Bronchial epithelial cell (primary cell): ENCODE measurements around the gene CD320. TPM values are rescaled to one million over a fixed set of nuclear protein-coding genes. Genes with fewer than 3 reads are reported as not detected.
A peak's percentile ranks its signal among the peaks of the same experiment; 100 is the strongest.

Source experiments
- DNase-seq: peaks from one replicate; pipeline ENCODE4 v3.0.0-alpha.2; 2010; ENCODE audit warnings: low read depth
- FAIRE-seq: peaks from 2 replicates; lab custom pipeline; 2011; peaks lifted over from hg19 to GRCh38; lab: Jason Lieb, UNC
- H3K27me3 ChIP-seq: 2 replicates; pipeline ENCODE4 v1.5.1; 2011; ENCODE audit warnings: low read length; ENCODE audit not compliant: control insufficient read depth, insufficient read depth
- H3K36me3 ChIP-seq: 2 replicates; pipeline ENCODE4 v1.5.1; 2011; ENCODE audit warnings: low read length; ENCODE audit not compliant: control insufficient read depth, insufficient read depth
- H3K4me3 ChIP-seq: 2 replicates; pipeline ENCODE4 v1.5.1; 2011; ENCODE audit warnings: mild to moderate bottlenecking, low read depth, low read length, control low read depth
- CTCF ChIP-seq: IDR thresholded peaks from 2 replicates; pipeline ENCODE4 v1.5.1; 2011; ENCODE audit warnings: mild to moderate bottlenecking, moderate library complexity, low read length, control low read depth, inconsistent platforms; ENCODE audit not compliant: insufficient read depth, severe bottlenecking
- total RNA-seq: library from RNA; depleted of rRNA; stranded (reverse); fragments of >200 nt; gene quantifications from 2 replicates; pipeline ENCODE4 v1.2.1, GENCODE V29; 2014

Gene CD320
- total RNA-seq, 1 donor from 2014 or later, result 14.0 TPM

GRCh38 chr19:8337728-8338127 is 29.6 kb upstream of the CD320 start:
- Histone ChIP-seq H3K36me3 (no peaks in the 10 kb centered on the region), H3K27me3 (peaks cover 13% of the 10 kb centered on the region), H3K4me3 (no peak overlapping the region)
- DNase-seq, result no peak
- TF ChIP-seq CTCF, result no peak
- no peak for FAIRE-seq

GRCh38 chr19:8336660-8337059 is 28.5 kb upstream of the CD320 start:
- Histone ChIP-seq H3K4me3 (no peak overlapping the region), H3K27me3 (peaks cover 13% of the 10 kb centered on the region), H3K36me3 (no peaks in the 10 kb centered on the region)
- DNase-seq (no peak), FAIRE-seq (no peak)
- no peak for TF ChIP-seq CTCF

GRCh38 chr19:8336072-8336569 is 28.0 kb upstream of the CD320 start:
- FAIRE-seq (no peak), DNase-seq (no peak)
- no peak for TF ChIP-seq CTCF
- Histone ChIP-seq H3K27me3 (peaks cover 13% of the 10 kb centered on the region), H3K4me3 (no peak overlapping the region), H3K36me3 (no peaks in the 10 kb centered on the region)

- H3K27me3 ChIP-seq, result peaks cover 13% of the 10 kb centered on the region
- no peaks in the 10 kb centered on the region for H3K36me3 ChIP-seq
- DNase-seq (no peak), FAIRE-seq (no peak)
- TF ChIP-seq CTCF, result peak; percentile 32
- H3K4me3 ChIP-seq, result peak overlapping the region; percentile 25
These were observed 27.3 kb upstream of the CD320 start for GRCh38 chr19:8335343-8336071.

- peaks cover 13% of the 10 kb centered on the region for H3K27me3 ChIP-seq
- peak overlapping the region; percentile 38 for H3K4me3 ChIP-seq
- TF ChIP-seq CTCF, result no peak
- DNase-seq (peak; percentile 80), FAIRE-seq (no peak)
- H3K36me3 ChIP-seq, result no peaks in the 10 kb centered on the region
These were observed 26.5 kb upstream of the CD320 start for GRCh38 chr19:8334458-8335342.
